Measurements from ENCODE around the gene KCNQ1. TPM values are rescaled to one million over a fixed set of nuclear protein-coding genes. Genes with fewer than 3 reads are reported as not detected.

Gene KCNQ1
- total RNA-seq, 2 donors from 2014 or later = 38.9 to 46.1 TPM

GRCh38 chr11:2526808-2527381 is 82.1 kb downstream of the KCNQ1 start:
- TF ChIP-seq POLR2A (IDR thresholded peaks at IDR 0.05) (no peak), CTCF (IDR thresholded peaks at IDR 0.05) (peak in 1 of 7 experiments; percentile 20)
- 66 to 79% methylated on average over 18 to 21 of the region's 25 CpGs for WGBS, 2 donors
- no peaks in the 10 kb centered on the region for H3K27me3 ChIP-seq
- DNase-seq = peak; percentile 16 to 52 (median 30)
- H3K4me3 ChIP-seq = no peak overlapping the region
- peak overlapping the region in 2 of 4 donors; percentile 28 to 59 for H3K27ac ChIP-seq
- ATAC-seq = no peak
- no peaks in the 10 kb centered on the region for H3K9me3 ChIP-seq
- no peaks in the 10 kb centered on the region for H3K36me3 ChIP-seq (replicated peaks in 1 of 2; ENCODE audit: insufficient read depth in 1 of 2, low read depth in 2 of 2)
- H3K4me1 ChIP-seq = peaks cover 28% of the 10 kb centered on the region
- intact Hi-C loops (cut with DNase I) = loop anchor here (10.0 kb wide), 1 partner anchor 222 kb away; the partner anchor contains the start of genes C11orf21 and TSPAN32

- Histone ChIP-seq H3K9me3 (no peaks in the 10 kb centered on the region), H3K27ac (no peak overlapping the region), H3K4me1 (peaks cover 25% of the 10 kb centered on the region), H3K4me3 (no peak overlapping the region), H3K36me3 (replicated peaks in 1 of 2; ENCODE audit: insufficient read depth in 1 of 2, low read depth in 2 of 2) (no peaks in the 10 kb centered on the region), H3K27me3 (no peaks in the 10 kb centered on the region)
- intact Hi-C loops (cut with DNase I) = loop anchor here (10.0 kb wide), 1 partner anchor 223 kb away; the partner anchor contains the start of genes C11orf21 and TSPAN32
- ATAC-seq (no peak), DNase-seq (peak in 3 of 4 donors; percentile 4 to 11 (median 10))
- TF ChIP-seq POLR2A (IDR thresholded peaks at IDR 0.05) (no peak), CTCF (IDR thresholded peaks at IDR 0.05) (no peak)
- 92% methylated on average over 6 to 21 of the region's 22 CpGs for WGBS, 2 donors
Observed at GRCh38 chr11:2527621-2528291, 82.9 kb downstream of the KCNQ1 start.

- no peak for TF ChIP-seq POLR2A (IDR thresholded peaks at IDR 0.05)
- no peak for TF ChIP-seq CTCF (IDR thresholded peaks at IDR 0.05)
- no peaks in the 10 kb centered on the region for H3K9me3 ChIP-seq
- DNase-seq (peak in 3 of 4 donors; percentile 5 to 7 (median 6)), ATAC-seq (no peak)
- H3K36me3 ChIP-seq (replicated peaks in 1 of 2; ENCODE audit: insufficient read depth in 1 of 2, low read depth in 2 of 2) = no peaks in the 10 kb centered on the region
- no peak overlapping the region for H3K27ac ChIP-seq
- H3K27me3 ChIP-seq = no peaks in the 10 kb centered on the region
- peaks cover 31% of the 10 kb centered on the region for H3K4me1 ChIP-seq
- 84 to 86% methylated on average over 10 to 18 of the region's 18 CpGs for WGBS, 2 donors
- H3K4me3 ChIP-seq = no peak overlapping the region
- intact Hi-C loops (cut with DNase I) = loop anchor here (10.0 kb wide), 1 partner anchor 224 kb away; the partner anchor contains the start of genes C11orf21 and TSPAN32
Observed at GRCh38 chr11:2528301-2529050, 83.7 kb downstream of the KCNQ1 start.

DNA sequence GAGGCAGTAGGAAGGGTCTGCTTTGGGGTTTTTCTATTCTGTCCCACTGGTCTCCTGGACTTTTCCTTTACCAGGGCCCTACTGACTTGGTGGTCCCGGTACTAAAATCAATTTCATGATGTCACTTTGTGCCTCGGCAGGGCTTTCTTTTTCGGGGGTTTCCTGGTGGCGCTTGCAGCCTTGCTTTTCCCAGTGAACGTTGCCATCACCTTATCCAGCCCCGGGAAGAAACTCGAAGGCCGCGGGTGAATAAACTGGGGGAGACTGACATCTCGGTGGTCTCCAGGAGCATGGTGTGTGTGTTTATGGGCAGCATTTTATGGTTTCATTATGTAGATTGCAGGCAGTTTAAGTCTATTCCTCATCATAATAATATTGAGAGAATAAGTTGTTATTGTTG is 84.4 kb downstream of the KCNQ1 start:
- Histone ChIP-seq H3K9me3 (no peaks in the 10 kb centered on the region), H3K36me3 (replicated peaks in 1 of 2; ENCODE audit: insufficient read depth in 1 of 2, low read depth in 2 of 2) (no peaks in the 10 kb centered on the region), H3K4me3 (no peak overlapping the region), H3K27ac (no peak overlapping the region), H3K4me1 (peaks cover 32% of the 10 kb centered on the region), H3K27me3 (no peaks in the 10 kb centered on the region)
- intact Hi-C loops (cut with DNase I) = loop anchor here (10.0 kb wide), 1 partner anchor 224 kb away; the partner anchor contains the start of genes C11orf21 and TSPAN32
- DNase-seq (peak in 1 of 4 donors; percentile 3), ATAC-seq (no peak)
- TF ChIP-seq POLR2A (IDR thresholded peaks at IDR 0.05) = no peak
- TF ChIP-seq CTCF (IDR thresholded peaks at IDR 0.05) = no peak
- WGBS, 2 donors = 88% methylated on average over 10 of the region's 10 CpGs

Measured in body of pancreas (tissue), 4 donors.